ENCODE data around the gene CDH23.

Gene CDH23

GRCh38 chr10:71421075-71421434 lies 24.3 kb downstream of the CDH23 start:
- no peak overlapping the region for H3K4me3 Mint-ChIP-seq
- H3K9me3 Mint-ChIP-seq = no peaks in the 10 kb centered on the region
- H3K27me3 Mint-ChIP-seq (ENCODE audit: low read depth, poor library complexity) = peaks cover 23% of the 10 kb centered on the region
- no peaks in the 10 kb centered on the region for H3K36me3 Mint-ChIP-seq (ENCODE audit: low read depth)
- DNase-seq = no peak
- H3K27ac Mint-ChIP-seq = no peak overlapping the region
- TF ChIP-seq CTCF (IDR thresholded peaks at IDR 0.05) = no peak
- H3K4me1 Mint-ChIP-seq = peaks cover 3% of the 10 kb centered on the region

DNA sequence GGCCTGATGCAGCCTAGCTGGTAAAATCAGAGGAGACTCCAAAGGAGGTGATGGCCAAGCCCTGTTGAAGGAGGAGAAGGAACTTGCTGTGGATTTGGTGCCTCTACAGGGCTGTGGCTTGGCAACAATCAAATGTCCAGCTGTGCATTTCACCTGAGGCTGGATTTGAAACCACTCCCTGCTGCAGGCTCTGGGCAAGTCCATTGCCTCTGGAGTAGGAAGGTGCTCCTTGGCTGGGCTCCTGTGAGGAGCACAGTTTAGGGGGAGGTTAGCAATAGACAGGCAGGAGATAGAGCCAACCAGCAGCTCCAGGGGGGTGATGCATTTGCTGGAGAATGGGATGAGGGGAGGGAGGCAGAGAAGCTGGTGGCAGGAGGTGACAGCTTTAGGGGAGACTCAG lies 26.5 kb downstream of the CDH23 start:
- no peak for TF ChIP-seq CTCF (IDR thresholded peaks at IDR 0.05)
- Mint-ChIP-seq H3K4me1 (peaks cover 3% of the 10 kb centered on the region), H3K27ac (no peak overlapping the region), H3K4me3 (no peak overlapping the region), H3K36me3 (ENCODE audit: low read depth) (no peaks in the 10 kb centered on the region), H3K9me3 (no peaks in the 10 kb centered on the region), H3K27me3 (ENCODE audit: low read depth, poor library complexity) (peaks cover 29% of the 10 kb centered on the region)
- no peak for DNase-seq

DNA sequence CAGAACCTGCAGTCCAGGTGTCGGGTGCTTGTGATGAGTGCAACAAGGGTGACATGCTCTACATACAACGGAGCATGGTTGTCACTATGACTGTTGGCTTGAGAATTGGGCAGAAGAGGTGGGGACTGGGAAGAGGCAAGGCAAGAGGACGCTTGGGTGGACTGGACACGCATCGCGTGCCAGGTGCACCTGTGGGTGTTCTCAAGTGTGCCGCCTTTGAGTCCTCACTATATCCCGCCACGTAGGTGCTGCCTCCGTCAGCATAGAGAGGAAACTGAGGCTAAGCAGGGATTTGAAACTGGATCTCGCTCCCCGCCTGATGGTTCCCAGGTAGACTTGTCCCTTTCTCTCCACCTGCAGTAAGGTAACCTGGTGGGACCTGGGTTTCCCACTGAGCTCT lies 27.2 kb downstream of the CDH23 start:
- Mint-ChIP-seq H3K36me3 (ENCODE audit: low read depth) (no peaks in the 10 kb centered on the region), H3K27ac (no peak overlapping the region)

DNA sequence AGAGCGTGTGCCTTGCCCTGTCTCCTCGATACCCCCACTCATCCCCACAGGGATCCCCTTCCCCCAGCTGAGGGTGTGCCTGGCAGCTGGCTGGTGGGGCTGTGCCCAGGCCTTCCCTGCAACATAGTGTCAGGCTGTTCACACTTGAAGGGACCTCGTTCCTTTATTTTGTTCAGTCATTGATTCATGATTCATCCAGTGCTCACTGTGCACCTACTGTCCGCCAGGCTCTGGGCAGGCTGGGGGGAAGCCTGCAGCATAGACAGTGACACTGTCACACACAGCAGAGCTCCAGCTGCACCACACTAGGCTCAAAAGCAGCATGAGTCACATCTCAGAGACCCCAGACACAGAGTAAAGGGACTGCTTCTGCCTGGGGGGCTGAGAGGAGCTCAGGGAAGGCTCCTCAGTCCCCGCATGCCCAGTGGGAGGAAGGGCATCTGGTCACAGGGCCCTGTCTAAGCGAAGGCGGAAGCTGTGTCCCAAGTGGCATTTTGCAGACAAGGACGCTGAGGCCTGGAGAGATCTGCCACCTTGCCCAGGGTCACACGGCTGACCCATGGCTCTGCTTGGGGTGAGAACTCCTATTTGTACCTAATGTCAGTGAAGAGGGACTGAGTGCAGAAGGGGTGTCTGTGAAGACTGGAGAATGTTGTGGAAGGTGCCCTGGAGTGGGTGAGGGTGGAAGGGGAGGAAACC lies 27.9 kb downstream of the CDH23 start:
- no peak for DNase-seq
- H3K4me1 Mint-ChIP-seq = peaks cover 3% of the 10 kb centered on the region
- no peaks in the 10 kb centered on the region for H3K36me3 Mint-ChIP-seq (ENCODE audit: low read depth)
- TF ChIP-seq CTCF (IDR thresholded peaks at IDR 0.05) = no peak
- no peak overlapping the region for H3K27ac Mint-ChIP-seq
- H3K27me3 Mint-ChIP-seq (ENCODE audit: low read depth, poor library complexity) = peaks cover 29% of the 10 kb centered on the region
- no peaks in the 10 kb centered on the region for H3K9me3 Mint-ChIP-seq
- H3K4me3 Mint-ChIP-seq = no peak overlapping the region

More for the DNA sequence above, 27.2 kb downstream of the CDH23 start:
- Mint-ChIP-seq H3K4me1 (peaks cover 3% of the 10 kb centered on the region), H3K27me3 (ENCODE audit: low read depth, poor library complexity) (peaks cover 29% of the 10 kb centered on the region), H3K4me3 (no peak overlapping the region), H3K9me3 (no peaks in the 10 kb centered on the region)
- TF ChIP-seq CTCF (IDR thresholded peaks at IDR 0.05) = no peak
- no peak for DNase-seq

DNA sequence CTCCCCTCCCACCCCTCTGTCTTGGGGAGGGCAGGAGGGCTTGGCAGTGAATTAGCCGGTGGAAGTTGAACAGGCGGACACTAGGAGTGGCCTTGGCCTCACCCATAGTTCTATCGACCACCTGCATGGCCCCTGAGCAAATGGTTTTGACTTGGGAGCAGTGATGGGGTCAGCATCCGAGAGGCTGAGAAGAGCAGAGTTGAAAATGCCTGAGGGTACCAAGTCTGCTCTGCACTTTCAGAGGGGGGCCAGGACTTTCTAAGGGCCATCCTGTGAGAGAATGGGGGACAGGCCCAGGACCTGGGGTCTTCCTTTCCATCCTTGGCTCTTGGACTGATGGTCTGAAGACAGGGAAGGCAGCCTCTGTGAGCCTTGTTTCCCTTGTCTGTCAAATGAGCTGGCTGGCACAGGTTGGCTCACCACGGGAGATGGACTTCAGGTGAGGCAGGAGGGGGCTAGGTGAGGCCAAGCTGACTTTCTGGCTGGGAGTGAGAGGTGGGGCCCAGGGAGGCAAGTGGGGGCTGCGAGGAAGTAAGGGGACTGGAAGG lies 29.4 kb downstream of the CDH23 start:
- Mint-ChIP-seq H3K27me3 (ENCODE audit: low read depth, poor library complexity) (peaks cover 28% of the 10 kb centered on the region), H3K4me3 (no peak overlapping the region), H3K4me1 (peaks cover 8% of the 10 kb centered on the region), H3K36me3 (ENCODE audit: low read depth) (no peaks in the 10 kb centered on the region), H3K27ac (no peak overlapping the region), H3K9me3 (no peaks in the 10 kb centered on the region)
- no peak for DNase-seq
- TF ChIP-seq CTCF (IDR thresholded peaks at IDR 0.05) = no peak

- H3K4me3 Mint-ChIP-seq = no peak overlapping the region
- TF ChIP-seq CTCF (IDR thresholded peaks at IDR 0.05) = no peak
- H3K27me3 Mint-ChIP-seq (ENCODE audit: low read depth, poor library complexity) = peaks cover 26% of the 10 kb centered on the region
- no peaks in the 10 kb centered on the region for H3K9me3 Mint-ChIP-seq
- no peak overlapping the region for H3K27ac Mint-ChIP-seq
- H3K36me3 Mint-ChIP-seq (ENCODE audit: low read depth) = no peaks in the 10 kb centered on the region
- H3K4me1 Mint-ChIP-seq = peaks cover 17% of the 10 kb centered on the region
- DNase-seq = no peak
These were observed 30.5 kb downstream of the CDH23 start for GRCh38 chr10:71427246-71427645.
